Measurements from ENCODE around the gene ITFG1. TPM values are rescaled to one million over a fixed set of nuclear protein-coding genes. Genes with fewer than 3 reads are reported as not detected.
A peak's percentile ranks its signal among the peaks of the same experiment; 100 is the strongest.
"Not testable (repeated sequence)": the region's sequence is repeated elsewhere in the genome, so short reads cannot be mapped to it uniquely, and the experiment has no call there.

Gene ITFG1
- polyA plus RNA-seq, 3 donors: 28.9 to 62.5 (median 35.3) TPM

GRCh38 chr16:47448830-47449575, 11.9 kb downstream of the ITFG1 start:
- H3K27me3 ChIP-seq (ENCODE audit: control insufficient read depth in 2 of 2, insufficient read depth in 2 of 2, low read length in 2 of 2): no peaks in the 10 kb centered on the region
- Mint-ChIP-seq H3K27me3 (ENCODE audit: low read depth in 3 of 3) (no peaks in the 10 kb centered on the region), H3K4me1 (peaks cover 4% of the 10 kb centered on the region), H3K4me3 (no peak overlapping the region), H3K9me3 (no peaks in the 10 kb centered on the region), H3K27ac (no peak overlapping the region), H3K36me3 (peaks cover 67 to 72% of the 10 kb centered on the region in 2 donors)
- DNase-seq: no peak
- H2AFZ ChIP-seq (ENCODE audit: insufficient read depth, low read depth, low read length, poor library complexity, severe bottlenecking): no peak overlapping the region
- no peak overlapping the region for H3K4me2 ChIP-seq (replicated peaks; ENCODE audit: extremely low read depth, low read length, poor library complexity, severe bottlenecking)
- H3K9me3 ChIP-seq (replicated peaks in 1 of 2; ENCODE audit: control insufficient read depth in 1 of 2, insufficient read depth in 1 of 2, low read length in 2 of 2): no peaks in the 10 kb centered on the region
- no CpG with 5 or more reads among the region's 3 CpGs for WGBS (ENCODE audit: insufficient coverage)
- no peak overlapping the region for H3K9ac ChIP-seq (ENCODE audit: insufficient read depth, low read length, poor library complexity, severe bottlenecking)
- H3K36me3 ChIP-seq (replicated peaks in 1 of 2; ENCODE audit: control insufficient read depth in 1 of 2, insufficient read depth in 2 of 2, low read length in 2 of 2): peaks cover 63 to 91% of the 10 kb centered on the region in 2 donors
- H3K4me3 ChIP-seq (replicated peaks in 1 of 3; ENCODE audit: low read depth in 2 of 3, low read length in 3 of 3): no peak overlapping the region
- H3K79me2 ChIP-seq (ENCODE audit: insufficient read depth, low read length): no peaks in the 10 kb centered on the region
- intact Hi-C loops (cut with micrococcal nuclease): no loop called here
- TF ChIP-seq, protein P1, sequence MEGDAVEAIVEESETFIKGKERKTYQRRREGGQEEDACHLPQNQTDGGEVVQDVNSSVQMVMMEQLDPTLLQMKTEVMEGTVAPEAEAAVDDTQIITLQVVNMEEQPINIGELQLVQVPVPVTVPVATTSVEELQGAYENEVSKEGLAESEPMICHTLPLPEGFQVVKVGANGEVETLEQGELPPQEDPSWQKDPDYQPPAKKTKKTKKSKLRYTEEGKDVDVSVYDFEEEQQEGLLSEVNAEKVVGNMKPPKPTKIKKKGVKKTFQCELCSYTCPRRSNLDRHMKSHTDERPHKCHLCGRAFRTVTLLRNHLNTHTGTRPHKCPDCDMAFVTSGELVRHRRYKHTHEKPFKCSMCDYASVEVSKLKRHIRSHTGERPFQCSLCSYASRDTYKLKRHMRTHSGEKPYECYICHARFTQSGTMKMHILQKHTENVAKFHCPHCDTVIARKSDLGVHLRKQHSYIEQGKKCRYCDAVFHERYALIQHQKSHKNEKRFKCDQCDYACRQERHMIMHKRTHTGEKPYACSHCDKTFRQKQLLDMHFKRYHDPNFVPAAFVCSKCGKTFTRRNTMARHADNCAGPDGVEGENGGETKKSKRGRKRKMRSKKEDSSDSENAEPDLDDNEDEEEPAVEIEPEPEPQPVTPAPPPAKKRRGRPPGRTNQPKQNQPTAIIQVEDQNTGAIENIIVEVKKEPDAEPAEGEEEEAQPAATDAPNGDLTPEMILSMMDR (IDR thresholded peaks at IDR 0.05): no peak
- H3K27ac ChIP-seq (ENCODE audit: low read depth in 1 of 2, low read length in 2 of 2): peak overlapping the region in 1 of 2 donors; percentile 50
- no peaks in the 10 kb centered on the region for H3K4me1 ChIP-seq (ENCODE audit: control insufficient read depth in 1 of 2, insufficient read depth in 2 of 2, low read length in 2 of 2)
- H4K20me1 ChIP-seq (ENCODE audit: insufficient read depth, low read length): no peaks in the 10 kb centered on the region

- Mint-ChIP-seq H3K36me3 (peaks cover 59 to 65% of the 10 kb centered on the region in 2 donors), H3K27ac (no peak overlapping the region), H3K4me1 (peaks cover 4% of the 10 kb centered on the region), H3K27me3 (ENCODE audit: low read depth in 3 of 3) (no peaks in the 10 kb centered on the region), H3K9me3 (peaks cover 0 to 9% (median 3%) of the 10 kb centered on the region in 7 donors), H3K4me3 (no peak overlapping the region)
- H3K9ac ChIP-seq (ENCODE audit: insufficient read depth, low read length, poor library complexity, severe bottlenecking): no peak overlapping the region
- peaks cover 39 to 66% of the 10 kb centered on the region in 2 donors for H3K36me3 ChIP-seq (replicated peaks in 1 of 2; ENCODE audit: control insufficient read depth in 1 of 2, insufficient read depth in 2 of 2, low read length in 2 of 2)
- intact Hi-C loops (cut with micrococcal nuclease): no loop called here
- no peaks in the 10 kb centered on the region for H3K79me2 ChIP-seq (ENCODE audit: insufficient read depth, low read length)
- DNase-seq: no peak
- H4K20me1 ChIP-seq (ENCODE audit: insufficient read depth, low read length): no peaks in the 10 kb centered on the region
- H3K27me3 ChIP-seq (ENCODE audit: control insufficient read depth in 2 of 2, insufficient read depth in 2 of 2, low read length in 2 of 2): no peaks in the 10 kb centered on the region
- H3K27ac ChIP-seq (ENCODE audit: low read depth in 1 of 2, low read length in 2 of 2): no peak overlapping the region
- no peak overlapping the region for H3K4me2 ChIP-seq (replicated peaks; ENCODE audit: extremely low read depth, low read length, poor library complexity, severe bottlenecking)
- H3K4me3 ChIP-seq (replicated peaks in 1 of 3; ENCODE audit: low read depth in 2 of 3, low read length in 3 of 3): no peak overlapping the region
- WGBS (ENCODE audit: insufficient coverage): no CpG with 5 or more reads among the region's 3 CpGs
- TF ChIP-seq, protein P1 (IDR thresholded peaks at IDR 0.05): no peak
- no peaks in the 10 kb centered on the region for H3K4me1 ChIP-seq (ENCODE audit: control insufficient read depth in 1 of 2, insufficient read depth in 2 of 2, low read length in 2 of 2)
- H2AFZ ChIP-seq (ENCODE audit: insufficient read depth, low read depth, low read length, poor library complexity, severe bottlenecking): no peak overlapping the region
- H3K9me3 ChIP-seq (replicated peaks in 1 of 2; ENCODE audit: control insufficient read depth in 1 of 2, insufficient read depth in 1 of 2, low read length in 2 of 2): no peaks in the 10 kb centered on the region
Observed at GRCh38 chr16:47446431-47446830, 14.4 kb downstream of the ITFG1 start.

DNA sequence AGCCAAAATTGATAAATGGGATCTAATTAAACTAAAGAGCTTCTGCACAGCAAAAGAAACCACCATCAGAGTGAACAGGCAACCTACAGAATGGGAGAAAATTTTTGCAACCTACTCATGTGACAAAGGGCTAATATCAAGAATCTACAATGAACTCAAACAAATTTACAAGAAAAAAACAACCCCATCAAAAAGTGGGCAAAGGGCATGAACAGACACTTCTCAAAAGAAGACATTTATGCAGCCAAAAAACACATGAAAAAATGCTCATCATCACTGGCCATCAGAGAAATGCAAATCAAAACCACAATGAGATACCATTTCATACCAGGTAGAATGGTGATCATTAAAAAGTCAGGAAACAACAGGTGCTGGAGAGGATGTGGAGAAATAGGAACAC, 18.0 kb downstream of the ITFG1 start:
- peaks cover 60 to 70% of the 10 kb centered on the region in 2 donors for H3K36me3 Mint-ChIP-seq
- H3K79me2 ChIP-seq (ENCODE audit: insufficient read depth, low read length); H3K4me1 Mint-ChIP-seq: not testable (repeated sequence)

More for the DNA sequence above, 18.0 kb downstream of the ITFG1 start:
- H3K4me3 ChIP-seq (replicated peaks in 1 of 3; ENCODE audit: low read depth in 2 of 3, low read length in 3 of 3); H2AFZ ChIP-seq (ENCODE audit: insufficient read depth, low read depth, low read length, poor library complexity, severe bottlenecking); H3K4me2 ChIP-seq (replicated peaks; ENCODE audit: extremely low read depth, low read length, poor library complexity, severe bottlenecking); H3K9ac ChIP-seq (ENCODE audit: insufficient read depth, low read length, poor library complexity, severe bottlenecking); H3K27me3 Mint-ChIP-seq (ENCODE audit: low read depth in 3 of 3); intact Hi-C loops (cut with micrococcal nuclease); DNase-seq; H3K27ac ChIP-seq (ENCODE audit: low read depth in 1 of 2, low read length in 2 of 2); H3K27me3 ChIP-seq (ENCODE audit: control insufficient read depth in 2 of 2, insufficient read depth in 2 of 2, low read length in 2 of 2); H3K9me3 ChIP-seq (replicated peaks in 1 of 2; ENCODE audit: control insufficient read depth in 1 of 2, insufficient read depth in 1 of 2, low read length in 2 of 2); H3K4me3 Mint-ChIP-seq; H3K4me1 ChIP-seq (ENCODE audit: control insufficient read depth in 1 of 2, insufficient read depth in 2 of 2, low read length in 2 of 2); H3K27ac Mint-ChIP-seq; H4K20me1 ChIP-seq (ENCODE audit: insufficient read depth, low read length): not testable (repeated sequence)
- H3K36me3 ChIP-seq (replicated peaks in 1 of 2; ENCODE audit: control insufficient read depth in 1 of 2, insufficient read depth in 2 of 2, low read length in 2 of 2): peaks cover 8 to 41% of the 10 kb centered on the region in 2 donors
- H3K9me3 Mint-ChIP-seq: peaks cover 6 to 21% (median 16%) of the 10 kb centered on the region in 7 donors

Measured in CD14-positive monocyte (primary cell).